Thyroid gland (tissue), 4 donors: ENCODE measurements around the gene C17orf58.

Experiments
- POLR2A ChIP-seq, 2 donors: fragments of 450-650 bp; IDR thresholded peaks; one replicate each; pipeline ENCODE4 v1.6.1; 2017; ENCODE audit warnings: antibody characterized with exemption in 2 of 2, mild to moderate bottlenecking in 2 of 2, moderate library complexity in 1 of 2
- TF ChIP-seq, protein P1 (sequence below), 6 experiments: fragments of 200-600 bp in 3 of 6; fragments of 450-650 bp in 3 of 6; sonication (generic) in 3 of 6; IDR thresholded peaks; one replicate each; pipeline ENCODE4 v1.5.1; 2016 to 2019; ENCODE audit warnings: antibody characterized with exemption in 6 of 6, mild to moderate bottlenecking in 2 of 6, inconsistent platforms in 1 of 6, moderate library complexity in 1 of 6

DNA sequence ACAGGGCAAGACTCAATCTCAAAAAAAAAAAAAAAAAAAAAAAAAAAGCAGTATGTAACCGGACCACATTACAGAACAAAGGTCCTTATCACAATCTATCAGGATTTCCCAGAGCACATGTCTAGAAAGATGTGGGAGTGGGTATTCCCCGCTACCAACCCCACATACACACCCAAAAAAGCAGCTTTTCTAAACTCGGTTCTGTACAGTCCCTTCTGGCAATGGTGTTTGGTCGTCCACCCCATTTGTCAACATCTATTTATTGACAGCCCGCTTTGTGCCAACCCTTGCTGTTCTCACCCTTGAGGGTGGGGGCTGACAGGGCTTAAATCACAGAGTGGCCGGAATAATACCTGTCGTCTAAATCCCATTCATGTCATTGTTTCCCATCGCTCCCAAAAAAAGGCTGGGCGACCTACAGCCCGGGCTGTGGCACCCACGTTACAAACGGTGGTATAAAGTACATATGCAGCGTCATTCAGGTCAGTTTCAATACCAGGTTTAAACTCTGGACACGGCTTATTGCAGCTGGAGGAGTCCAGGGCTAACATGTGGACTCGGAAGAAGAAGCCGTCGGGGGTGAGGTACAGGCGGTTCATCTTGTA, 3.6 kb downstream of the C17orf58 start:
- no peak for TF ChIP-seq POLR2A (IDR thresholded peaks at IDR 0.05)
- TF ChIP-seq, protein P1, sequence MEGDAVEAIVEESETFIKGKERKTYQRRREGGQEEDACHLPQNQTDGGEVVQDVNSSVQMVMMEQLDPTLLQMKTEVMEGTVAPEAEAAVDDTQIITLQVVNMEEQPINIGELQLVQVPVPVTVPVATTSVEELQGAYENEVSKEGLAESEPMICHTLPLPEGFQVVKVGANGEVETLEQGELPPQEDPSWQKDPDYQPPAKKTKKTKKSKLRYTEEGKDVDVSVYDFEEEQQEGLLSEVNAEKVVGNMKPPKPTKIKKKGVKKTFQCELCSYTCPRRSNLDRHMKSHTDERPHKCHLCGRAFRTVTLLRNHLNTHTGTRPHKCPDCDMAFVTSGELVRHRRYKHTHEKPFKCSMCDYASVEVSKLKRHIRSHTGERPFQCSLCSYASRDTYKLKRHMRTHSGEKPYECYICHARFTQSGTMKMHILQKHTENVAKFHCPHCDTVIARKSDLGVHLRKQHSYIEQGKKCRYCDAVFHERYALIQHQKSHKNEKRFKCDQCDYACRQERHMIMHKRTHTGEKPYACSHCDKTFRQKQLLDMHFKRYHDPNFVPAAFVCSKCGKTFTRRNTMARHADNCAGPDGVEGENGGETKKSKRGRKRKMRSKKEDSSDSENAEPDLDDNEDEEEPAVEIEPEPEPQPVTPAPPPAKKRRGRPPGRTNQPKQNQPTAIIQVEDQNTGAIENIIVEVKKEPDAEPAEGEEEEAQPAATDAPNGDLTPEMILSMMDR (IDR thresholded peaks at IDR 0.05): no peak
